K562 (cell line): ENCODE data around the gene ARL5C. TPM values are rescaled to one million over a fixed set of nuclear protein-coding genes. Genes with fewer than 3 reads are reported as not detected.
A peak's percentile ranks its signal among the peaks of the same experiment; 100 is the strongest.

Experiments used
- ATAC-seq: fragments of 200-7000 bp; cut with Tn5 transposase; 3 replicates; pipeline ENCODE4 v1.9.1; 2020; ENCODE audit warnings: moderate library complexity
- BruUV-seq: library from RNA; stranded (reverse); fragments of 400-500 nt; replicated peaks from 2 replicates; lab custom pipeline; 2021; lab: Mats Ljungman, UMichigan
- CTCF ChIA-PET: fragments of 300-600 bp; formaldehyde crosslinking; extraction: SDS; loops from one replicate; lab custom pipeline; 2021; ENCODE audit warnings: low intra/inter-chr PET ratio; lab: Yijun Ruan, JAX
- POLR2A ChIA-PET: fragments of 300-600, 350-650 bp; sonication (Branson Sonifier 250); formaldehyde crosslinking; extraction: SDS; loops from one replicate; lab custom pipeline; 2021; ENCODE audit warnings: antibody characterized with exemption, inconsistent platforms; lab: Yijun Ruan, JAX
- DNase-seq, 4 experiments: peaks; one replicate each; pipeline versions ENCODE4 v3.0.0 to v3.0.0-alpha.2; 2011 to 2018; ENCODE audit warnings: low spot score in 3 of 4, mixed read lengths in 3 of 4; ENCODE audit errors: extremely low read depth in 1 of 4
- FAIRE-seq: peaks from 2 replicates; lab custom pipeline; 2011; peaks lifted over from hg19 to GRCh38; lab: Jason Lieb, UNC
- H2AFZ ChIP-seq: 2 replicates; pipeline ENCODE4 v1.6.0; 2011; ENCODE audit warnings: low read depth, low read length, control low read depth, inconsistent platforms
- H3K27ac ChIP-seq: fragments of 200-600 bp; 3 replicates; pipeline ENCODE4 v1.8.0; 2011; ENCODE audit warnings: low read depth, mild to moderate bottlenecking, control low read depth, inconsistent platforms, low read length, moderate library complexity, mixed read lengths; ENCODE audit errors: extremely low read depth
- H3K27me3 ChIP-seq, 2 experiments: fragments of 300-600 bp in 1 of 2; 2 replicates in 1 of 2; 3 replicates in 1 of 2; pipeline versions ENCODE4 v1.6.0 to v1.8.0; 2011; ENCODE audit warnings: inconsistent platforms in 2 of 2, low read length in 2 of 2, mild to moderate bottlenecking in 1 of 2, mixed read lengths in 1 of 2, moderate library complexity in 1 of 2; ENCODE audit not compliant: control insufficient read depth in 2 of 2, insufficient read depth in 2 of 2
- H3K36me3 ChIP-seq: fragments of 300-600 bp; 3 replicates; pipeline ENCODE4 v1.8.0; 2011; ENCODE audit warnings: mild to moderate bottlenecking, low read length, inconsistent platforms; ENCODE audit not compliant: control insufficient read depth, insufficient read depth
- H3K4me1 ChIP-seq, 2 experiments: fragments of 200-600 bp in 1 of 2; replicated peaks in 1 of 2; 2 replicates in 1 of 2; 3 replicates in 1 of 2; pipeline versions ENCODE4 v1.5.1 to v1.8.0; 2011; ENCODE audit warnings: inconsistent platforms in 2 of 2, low read length in 2 of 2, mild to moderate bottlenecking in 1 of 2, mixed read lengths in 1 of 2, moderate library complexity in 1 of 2; ENCODE audit not compliant: control insufficient read depth in 2 of 2, insufficient read depth in 2 of 2
- H3K4me2 ChIP-seq: 2 replicates; pipeline ENCODE4 v1.6.1; 2011; ENCODE audit warnings: low read length, control low read depth, inconsistent platforms, mixed read lengths; ENCODE audit not compliant: insufficient read depth
- H3K4me3 ChIP-seq: fragments of 200-600 bp; sonication (generic), shearing (Covaris generic); 2 replicates; pipeline ENCODE4 v1.5.1; 2016; ENCODE audit warnings: control low read depth, inconsistent platforms
- H3K79me2 ChIP-seq: fragments of 200-600 bp; 3 replicates; pipeline ENCODE4 v1.8.0; 2011; ENCODE audit warnings: low read length, inconsistent platforms; ENCODE audit not compliant: control insufficient read depth, insufficient read depth
- H3K9ac ChIP-seq, 2 experiments: 2 replicates each; pipeline versions ENCODE4 v1.6.0 to v1.6.1; 2011; ENCODE audit warnings: low read depth in 2 of 2, low read length in 2 of 2, control low read depth in 1 of 2, inconsistent platforms in 1 of 2, mild to moderate bottlenecking in 1 of 2, mixed read lengths in 1 of 2; ENCODE audit not compliant: insufficient read depth in 1 of 2
- H3K9me1 ChIP-seq: one replicate; pipeline ENCODE4 v1.6.0; 2011; ENCODE audit warnings: inconsistent platforms, mild to moderate bottlenecking, low read length, moderate library complexity; ENCODE audit not compliant: control insufficient read depth, insufficient read depth
- H3K9me3 ChIP-seq: replicated peaks from 2 replicates; pipeline ENCODE4 v1.5.1; 2011; ENCODE audit warnings: low read depth, low read length, inconsistent platforms; ENCODE audit not compliant: control insufficient read depth, insufficient read depth
- H4K20me1 ChIP-seq: replicated peaks from 2 replicates; pipeline ENCODE4 v1.6.1; 2011; ENCODE audit warnings: low read length, inconsistent platforms, mixed read lengths; ENCODE audit not compliant: control insufficient read depth, insufficient read depth
- CBFA2T3 ChIP-seq: fragments of 450-650 bp; IDR thresholded peaks from 2 replicates; pipeline ENCODE4 v1.6.1; 2017
- DACH1 ChIP-seq: fragments of 450-650 bp; IDR thresholded peaks from 2 replicates; pipeline ENCODE4 v1.6.1; 2018; ENCODE audit not compliant: partially characterized antibody
- KAT2B ChIP-seq: IDR thresholded peaks from one replicate; pipeline ENCODE4 v1.6.1; 2012; ENCODE audit warnings: low read depth, mild to moderate bottlenecking, control low read depth, inconsistent platforms, low read length, moderate library complexity
- KAT8 ChIP-seq: fragments of 450-650 bp; IDR thresholded peaks from 2 replicates; pipeline ENCODE4 v1.6.1; 2016; ENCODE audit warnings: low read depth, mild to moderate bottlenecking
- KLF6 ChIP-seq: fragments of 250-450 bp; sonication (Bioruptor Pico); IDR thresholded peaks from 2 replicates; pipeline ENCODE4 v1.4.0; 2020; ENCODE audit warnings: mild to moderate bottlenecking, moderate library complexity, borderline replicate concordance
- MBD2 ChIP-seq: sonication (generic); IDR thresholded peaks from 2 replicates; pipeline ENCODE4 v1.6.1; 2016; ENCODE audit warnings: low read depth, borderline replicate concordance
- PTTG1 ChIP-seq: fragments of 450-650 bp; IDR thresholded peaks from 2 replicates; pipeline ENCODE4 v1.6.1; 2016; ENCODE audit warnings: low read depth, mild to moderate bottlenecking, missing genetic modification characterization, missing compliant biosample characterization
- RBM14 ChIP-seq: fragments of 200-400 bp; formaldehyde crosslinking; IDR thresholded peaks from 2 replicates; pipeline ENCODE4 v1.6.1; 2018; ENCODE audit warnings: low read depth, mild to moderate bottlenecking, low read length, moderate library complexity, borderline replicate concordance; ENCODE audit not compliant: insufficient read depth
- TCF7L2 ChIP-seq: fragments of 150-350 bp; IDR thresholded peaks from 2 replicates; pipeline ENCODE4 v1.6.1; 2016; ENCODE audit warnings: low read depth, mild to moderate bottlenecking, low read length, moderate library complexity
- ZNF165 ChIP-seq: fragments of 250-450 bp; sonication (Bioruptor Pico); IDR thresholded peaks from 2 replicates; pipeline ENCODE4 v1.4.0; 2020; ENCODE audit warnings: borderline replicate concordance
- ZNF444 ChIP-seq: fragments of 250-450 bp; sonication (Bioruptor Pico); IDR thresholded peaks from 2 replicates; pipeline ENCODE4 v1.4.0; 2020; ENCODE audit warnings: mild to moderate bottlenecking, moderate library complexity
- ZNF668 ChIP-seq: fragments of 250-450 bp; sonication (Bioruptor Pico); IDR thresholded peaks from 2 replicates; pipeline ENCODE4 v1.8.0; 2022; ENCODE audit warnings: mild to moderate bottlenecking, inconsistent platforms
- WGBS: fragments of 100-300 bp; shearing (Covaris generic); methylation state at CpG from one replicate; pipeline ENCODE4 v1.1.6; 2016; ENCODE audit warnings: low coverage, mixed read lengths; ENCODE audit not compliant: insufficient coverage; ENCODE audit errors: missing lambda C conversion rate; 5-methylcytosine and 5-hydroxymethylcytosine counted together
- in situ Hi-C: fragments of 300-500 bp; cut with MboI; formaldehyde crosslinking; loops from 4 replicates; pipeline ENCODE4 v1.15.0; 2018; ENCODE audit warnings: inconsistent platforms, mixed read lengths
- intact Hi-C: fragments of 100-400 bp; cut with micrococcal nuclease; formaldehyde crosslinking; loops from 2 replicates; pipeline ENCODE4 v1.14.2; 2022
- polyA plus RNA-seq, 8 experiments: library from polyadenylated mRNA; depleted of rRNA in 4 of 8; stranded (reverse) in 5 of 8; unstranded in 3 of 8; fragments of >200 nt; fragmentation: Nextera tagmentation in 2 of 8; fragmentation: Illumina TruSeq in 1 of 8; extraction: Ambion mirVana in 2 of 8; extraction: Trizol in 1 of 8; gene quantifications; 2 replicates each; pipeline versions ENCODE4 v1.2.1 to v1.2.3, GENCODE V29; 2011 to 2014; ENCODE audit warnings: inconsistent platforms in 1 of 8, missing spikeins in 1 of 8
- total RNA-seq, 7 experiments: library from RNA; depleted of rRNA in 6 of 7; stranded (reverse); fragments of >200 nt in 6 of 7; fragmentation: Illumina TruSeq in 2 of 7; extraction: Trizol in 2 of 7; gene quantifications; 2 replicates each; pipeline versions ENCODE4 v1.2.1 to v1.2.3, GENCODE V29; 2011 to 2021; ENCODE audit warnings: low replicate concordance in 1 of 7
- TF ChIP-seq, protein P1 (sequence below), 2 experiments: fragments of 450-650 bp; IDR thresholded peaks; 2 replicates each; pipeline ENCODE4 v1.6.1; 2018; ENCODE audit warnings: mild to moderate bottlenecking in 2 of 2, low read depth in 1 of 2; ENCODE audit not compliant: partially characterized antibody in 2 of 2
- TF ChIP-seq, protein P2 (sequence below): IDR thresholded peaks from 2 replicates; pipeline ENCODE4 v1.6.1; 2016; ENCODE audit warnings: missing genetic modification characterization, missing compliant biosample characterization
- TF ChIP-seq, protein P3 (sequence below): sonication (generic); formaldehyde crosslinking; IDR thresholded peaks from 2 replicates; pipeline ENCODE4 v1.8.0; 2022; ENCODE audit warnings: mild to moderate bottlenecking, low read depth, missing genetic modification reagents

Gene ARL5C
- total and polyA plus RNA-seq, 9 of the 15 experiments (the other 6 are each of a cell fraction or from before 2014, with no cell fraction given), result not detected

DNA sequence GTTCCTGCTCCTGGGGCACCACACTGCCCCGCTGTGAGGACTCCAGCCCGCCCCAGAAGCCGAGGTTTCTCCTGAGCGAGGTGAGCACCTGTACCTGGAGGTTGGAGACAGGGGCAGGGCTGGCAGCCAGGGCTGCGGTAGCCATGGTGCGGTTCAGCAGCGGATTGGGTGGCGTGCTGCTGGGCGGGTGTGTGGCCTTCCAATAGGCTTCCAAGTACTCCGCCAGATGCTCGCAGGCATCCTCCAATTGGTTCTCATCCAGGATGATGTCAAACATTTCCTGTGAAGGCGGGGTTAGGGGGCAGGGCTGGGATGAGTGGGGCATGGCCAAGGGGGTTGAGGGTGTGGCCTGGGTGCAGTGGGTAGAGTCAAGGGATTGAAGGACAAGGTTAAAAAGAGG, 11.3 kb upstream of the ARL5C start (continued):
- TF ChIP-seq MBD2 (no peak), RBM14 (no peak), KLF6 (no peak)

DNA sequence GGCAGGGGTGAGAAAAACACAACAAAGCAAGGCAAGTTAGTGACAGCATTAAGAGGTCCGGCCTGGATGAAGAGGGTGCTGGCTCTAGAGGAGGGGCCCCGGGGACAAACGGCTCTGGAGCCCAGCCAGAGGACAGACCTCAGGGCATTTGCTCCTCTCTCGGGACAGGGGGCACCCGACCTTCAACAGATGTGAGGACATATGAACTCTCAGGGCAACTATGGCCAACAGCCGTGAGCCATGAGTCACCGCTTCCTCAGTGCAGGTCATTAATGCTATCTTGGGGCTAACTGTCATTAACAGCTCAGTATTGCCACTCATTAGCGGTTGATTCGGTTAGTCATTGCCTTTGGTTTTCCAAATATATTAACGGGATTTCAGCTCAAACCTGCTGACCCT, 9.7 kb upstream of the ARL5C start:
- POLR2A ChIA-PET, result interaction anchor here (0.6 to 1.3 kb wide), 4 partner anchors 7 to 115 kb away, joined by 3 to 5 read pairs (median 3); no protein-coding TSS in a partner anchor
- H3K4me3 ChIP-seq, result no peak overlapping the region
- no peaks in the 10 kb centered on the region for H3K27me3 ChIP-seq
- H3K27ac ChIP-seq, result peak overlapping the region; percentile 41; the same call in 1 of the 3 replicates
- peaks cover 7 to 33% of the 10 kb centered on the region in 2 experiments for H3K4me1 ChIP-seq
- in situ Hi-C loops, result no loop called here
- peak overlapping the region in 1 of 2 experiments; percentile 54; a peak in 2 of 4 replicates for H3K9ac ChIP-seq
- peaks cover 6% of the 10 kb centered on the region for H4K20me1 ChIP-seq
- H3K36me3 ChIP-seq, result peaks cover 12% of the 10 kb centered on the region; the same call in 2 of the 3 replicates
- no peaks in the 10 kb centered on the region for H3K79me2 ChIP-seq
- H3K9me1 ChIP-seq, result peaks cover 5% of the 10 kb centered on the region
- FAIRE-seq, result peak; percentile 63
- no peak overlapping the region for H2AFZ ChIP-seq
- peak; percentile 37; the same call in 2 of the 3 replicates for ATAC-seq
- intact Hi-C loops, result no loop called here
- no peak overlapping the region for H3K4me2 ChIP-seq
- BruUV-seq, result no TSS peak
- 22% methylated on average over 10 of the region's 10 CpGs for WGBS
- CTCF ChIA-PET, result interaction anchor here (0.8 to 2.5 kb wide), 2 partner anchors 106 to 193 kb away, joined by 4 to 6 read pairs; no protein-coding TSS in a partner anchor
- DNase-seq, result peak; percentile 37 to 60 (median 54)
- H3K9me3 ChIP-seq, result no peaks in the 10 kb centered on the region
- TF ChIP-seq DACH1, result peak; percentile 87
- TF ChIP-seq, protein P1, sequence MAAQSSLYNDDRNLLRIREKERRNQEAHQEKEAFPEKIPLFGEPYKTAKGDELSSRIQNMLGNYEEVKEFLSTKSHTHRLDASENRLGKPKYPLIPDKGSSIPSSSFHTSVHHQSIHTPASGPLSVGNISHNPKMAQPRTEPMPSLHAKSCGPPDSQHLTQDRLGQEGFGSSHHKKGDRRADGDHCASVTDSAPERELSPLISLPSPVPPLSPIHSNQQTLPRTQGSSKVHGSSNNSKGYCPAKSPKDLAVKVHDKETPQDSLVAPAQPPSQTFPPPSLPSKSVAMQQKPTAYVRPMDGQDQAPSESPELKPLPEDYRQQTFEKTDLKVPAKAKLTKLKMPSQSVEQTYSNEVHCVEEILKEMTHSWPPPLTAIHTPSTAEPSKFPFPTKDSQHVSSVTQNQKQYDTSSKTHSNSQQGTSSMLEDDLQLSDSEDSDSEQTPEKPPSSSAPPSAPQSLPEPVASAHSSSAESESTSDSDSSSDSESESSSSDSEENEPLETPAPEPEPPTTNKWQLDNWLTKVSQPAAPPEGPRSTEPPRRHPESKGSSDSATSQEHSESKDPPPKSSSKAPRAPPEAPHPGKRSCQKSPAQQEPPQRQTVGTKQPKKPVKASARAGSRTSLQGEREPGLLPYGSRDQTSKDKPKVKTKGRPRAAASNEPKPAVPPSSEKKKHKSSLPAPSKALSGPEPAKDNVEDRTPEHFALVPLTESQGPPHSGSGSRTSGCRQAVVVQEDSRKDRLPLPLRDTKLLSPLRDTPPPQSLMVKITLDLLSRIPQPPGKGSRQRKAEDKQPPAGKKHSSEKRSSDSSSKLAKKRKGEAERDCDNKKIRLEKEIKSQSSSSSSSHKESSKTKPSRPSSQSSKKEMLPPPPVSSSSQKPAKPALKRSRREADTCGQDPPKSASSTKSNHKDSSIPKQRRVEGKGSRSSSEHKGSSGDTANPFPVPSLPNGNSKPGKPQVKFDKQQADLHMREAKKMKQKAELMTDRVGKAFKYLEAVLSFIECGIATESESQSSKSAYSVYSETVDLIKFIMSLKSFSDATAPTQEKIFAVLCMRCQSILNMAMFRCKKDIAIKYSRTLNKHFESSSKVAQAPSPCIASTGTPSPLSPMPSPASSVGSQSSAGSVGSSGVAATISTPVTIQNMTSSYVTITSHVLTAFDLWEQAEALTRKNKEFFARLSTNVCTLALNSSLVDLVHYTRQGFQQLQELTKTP (IDR thresholded peaks at IDR 0.05; ENCODE audit: low read depth in 1 of 2, partially characterized antibody in 2 of 2), result no peak
- TF ChIP-seq ZNF165 (CRISPR knock-in tag), result no peak
- no peak for TF ChIP-seq ZNF444 (CRISPR knock-in tag)
- TF ChIP-seq, protein P2, sequence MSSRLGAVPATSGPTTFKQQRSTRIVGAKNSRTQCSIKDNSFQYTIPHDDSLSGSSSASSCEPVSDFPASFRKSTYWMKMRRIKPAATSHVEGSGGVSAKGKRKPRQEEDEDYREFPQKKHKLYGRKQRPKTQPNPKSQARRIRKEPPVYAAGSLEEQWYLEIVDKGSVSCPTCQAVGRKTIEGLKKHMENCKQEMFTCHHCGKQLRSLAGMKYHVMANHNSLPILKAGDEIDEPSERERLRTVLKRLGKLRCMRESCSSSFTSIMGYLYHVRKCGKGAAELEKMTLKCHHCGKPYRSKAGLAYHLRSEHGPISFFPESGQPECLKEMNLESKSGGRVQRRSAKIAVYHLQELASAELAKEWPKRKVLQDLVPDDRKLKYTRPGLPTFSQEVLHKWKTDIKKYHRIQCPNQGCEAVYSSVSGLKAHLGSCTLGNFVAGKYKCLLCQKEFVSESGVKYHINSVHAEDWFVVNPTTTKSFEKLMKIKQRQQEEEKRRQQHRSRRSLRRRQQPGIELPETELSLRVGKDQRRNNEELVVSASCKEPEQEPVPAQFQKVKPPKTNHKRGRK, result no peak
- no peak for TF ChIP-seq KAT2B
- no peak for TF ChIP-seq PTTG1 (tag)
- TF ChIP-seq, protein P3, sequence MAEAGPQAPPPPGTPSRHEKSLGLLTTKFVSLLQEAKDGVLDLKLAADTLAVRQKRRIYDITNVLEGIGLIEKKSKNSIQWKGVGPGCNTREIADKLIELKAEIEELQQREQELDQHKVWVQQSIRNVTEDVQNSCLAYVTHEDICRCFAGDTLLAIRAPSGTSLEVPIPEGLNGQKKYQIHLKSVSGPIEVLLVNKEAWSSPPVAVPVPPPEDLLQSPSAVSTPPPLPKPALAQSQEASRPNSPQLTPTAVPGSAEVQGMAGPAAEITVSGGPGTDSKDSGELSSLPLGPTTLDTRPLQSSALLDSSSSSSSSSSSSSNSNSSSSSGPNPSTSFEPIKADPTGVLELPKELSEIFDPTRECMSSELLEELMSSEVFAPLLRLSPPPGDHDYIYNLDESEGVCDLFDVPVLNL (CRISPR knock-in tag), result no peak
- TF ChIP-seq TCF7L2, result no peak
- TF ChIP-seq ZNF668 (CRISPR knock-in tag), result no peak
- peak; percentile 25; the same call in 1 of the 2 replicates for TF ChIP-seq CBFA2T3
- no peak for TF ChIP-seq KAT8
